NCI-H128 (cell line): Measurements from ENCODE around the gene RPH3AL.
"Not testable (repeated sequence)": the region's sequence is repeated elsewhere in the genome, so short reads cannot be mapped to it uniquely, and the experiment has no call there.

Experiments
- DNase-seq: peaks from one replicate; lab custom pipeline; 2025; ENCODE audit not compliant: unreplicated experiment; lab: John Stamatoyannopoulos, UW

The RPH3AL gene

DNA sequence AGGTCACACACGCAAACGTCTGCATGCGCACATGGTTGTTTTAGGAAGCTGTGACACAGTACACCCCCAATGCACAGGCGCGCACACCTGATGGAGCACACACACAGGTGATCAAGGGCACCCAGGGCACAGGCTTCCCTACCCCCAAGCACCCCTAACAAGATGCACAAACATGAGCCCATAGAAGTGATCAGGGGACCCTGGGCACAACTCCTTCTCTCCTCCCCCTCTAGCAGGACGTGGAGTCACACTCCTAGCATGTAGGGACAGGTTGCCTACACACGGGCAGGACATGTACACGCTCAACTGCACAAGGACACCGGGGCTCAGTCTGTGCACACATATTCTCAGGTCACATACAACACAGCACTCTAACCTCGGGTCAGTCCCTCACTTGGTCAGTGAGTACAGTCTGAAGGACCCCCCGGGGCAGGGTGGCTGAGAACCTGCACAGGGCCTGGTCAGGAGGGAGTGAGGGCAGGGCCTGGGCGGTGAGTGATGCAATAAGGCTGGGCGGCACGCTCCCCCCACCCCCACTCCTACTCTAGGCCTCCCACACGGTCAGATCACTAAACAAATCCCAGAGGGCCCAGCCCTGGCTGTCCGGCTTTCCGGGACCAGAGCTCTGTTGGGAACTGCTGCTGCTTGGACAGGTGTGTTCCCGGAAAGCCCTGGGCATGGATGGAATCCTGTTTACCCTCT lies 170.4 kb downstream of the RPH3AL start:
- DNase-seq: no peak

- DNase-seq: no peak
Observed at GRCh38 chr17:181245-182049, 171.2 kb downstream of the RPH3AL start, which contains the start of gene DOC2B. Gene DOC2B (minus strand): TSS chr17:181650. CDS start chr17:181479, 171 bp downstream.

GRCh38 chr17:180381-181244 lies 172.0 kb downstream of the RPH3AL start:
- no peak for DNase-seq

GRCh38 chr17:179781-180380 lies 172.7 kb downstream of the RPH3AL start:
- no peak for DNase-seq

- no peak for DNase-seq
Observed at GRCh38 chr17:179066-179432, 173.6 kb downstream of the RPH3AL start.

DNA sequence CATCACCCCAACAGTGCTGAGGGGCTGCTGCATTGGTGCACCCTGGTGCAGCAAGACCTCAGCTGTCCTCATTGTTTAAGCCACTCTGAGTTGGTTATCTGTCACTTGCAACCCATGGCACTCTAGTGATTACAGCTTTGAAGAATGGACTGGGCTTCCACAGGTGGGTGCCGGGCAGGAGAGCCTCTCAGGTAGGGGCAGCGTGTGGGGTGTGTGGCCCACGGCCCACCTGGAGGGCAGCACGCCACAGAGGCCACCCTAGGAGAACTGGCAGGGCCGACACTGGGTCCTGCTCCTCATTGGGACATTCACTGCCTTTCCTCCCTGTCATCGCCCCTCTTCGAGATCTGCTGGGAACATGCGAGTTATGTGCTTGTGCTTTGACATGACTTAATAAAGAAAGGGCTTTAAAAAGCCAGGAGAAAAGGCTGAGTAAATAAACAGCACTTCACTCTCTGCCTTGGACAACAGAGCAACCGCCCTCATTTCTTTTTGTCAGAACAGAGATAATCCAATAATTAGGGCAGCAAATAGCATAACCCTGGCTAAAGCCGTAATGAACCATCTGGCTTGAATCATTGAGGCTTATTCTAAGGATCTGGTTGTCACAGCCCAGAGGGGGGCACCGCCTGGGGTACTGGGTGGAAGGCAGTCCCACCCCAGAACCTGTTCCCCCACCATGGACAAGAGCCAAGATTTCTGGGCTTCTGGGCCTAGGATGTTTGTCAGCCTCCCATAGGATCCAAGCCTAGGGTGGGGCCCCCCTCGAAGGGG lies 174.1 kb downstream of the RPH3AL start:
- no peak for DNase-seq

DNA sequence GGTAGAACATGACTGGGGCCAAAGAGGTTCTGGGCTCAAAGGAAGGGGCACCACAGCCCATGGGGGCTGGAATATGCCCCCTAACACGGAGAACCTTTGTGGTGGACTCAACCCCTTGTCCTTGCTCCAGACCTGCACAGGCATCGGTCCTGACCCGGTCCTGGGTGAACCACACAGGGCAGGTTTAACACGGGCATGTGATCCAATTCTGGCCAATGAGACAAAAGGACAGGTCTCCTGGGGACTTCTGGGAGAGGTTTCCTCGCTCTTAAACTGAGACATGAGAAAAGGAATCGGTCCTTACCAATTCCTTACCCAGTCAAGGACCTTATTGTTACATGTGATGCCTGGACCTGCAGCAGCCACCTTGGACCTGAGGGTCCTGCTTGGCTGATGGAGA lies 174.8 kb downstream of the RPH3AL start:
- no peak for DNase-seq

- no peak for DNase-seq
Observed at GRCh38 chr17:177155-177554, 175.5 kb downstream of the RPH3AL start.

DNA sequence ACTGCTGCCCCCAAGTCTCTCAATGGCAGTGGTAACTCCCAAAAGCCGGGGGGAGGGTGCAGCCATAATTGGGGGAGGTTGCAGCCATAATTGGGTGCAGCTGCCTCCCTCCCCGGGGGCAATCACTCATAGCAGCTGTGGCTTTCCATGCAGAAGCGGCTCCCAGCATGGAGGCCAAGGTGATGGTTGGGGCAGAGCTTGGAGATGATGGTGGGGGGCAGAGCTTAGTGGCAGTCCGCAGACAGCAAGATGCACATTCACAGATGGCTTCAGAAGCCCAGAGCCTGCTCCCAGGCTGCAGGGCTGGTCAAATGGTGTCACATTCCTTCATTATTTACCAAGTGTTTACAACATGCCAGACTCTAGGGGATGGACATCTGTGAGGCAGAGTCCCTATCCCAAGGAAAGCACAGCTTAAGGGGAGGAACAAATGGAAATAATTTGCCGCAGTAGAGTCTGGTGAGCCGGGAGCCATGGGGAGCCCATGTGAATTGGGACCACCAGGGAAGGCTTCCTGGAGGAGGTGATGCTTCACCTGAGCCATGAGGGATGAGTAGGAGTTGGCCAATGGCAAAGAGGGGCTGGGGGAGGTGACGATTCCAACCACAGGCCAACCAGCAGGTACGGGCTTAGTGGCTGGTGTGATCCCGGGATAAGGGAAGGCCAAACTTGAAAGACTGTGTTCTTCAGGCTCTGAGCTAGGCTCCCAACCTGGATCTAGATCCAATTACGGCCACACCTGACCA lies 179.3 kb downstream of the RPH3AL start:
- DNase-seq: no peak

DNA sequence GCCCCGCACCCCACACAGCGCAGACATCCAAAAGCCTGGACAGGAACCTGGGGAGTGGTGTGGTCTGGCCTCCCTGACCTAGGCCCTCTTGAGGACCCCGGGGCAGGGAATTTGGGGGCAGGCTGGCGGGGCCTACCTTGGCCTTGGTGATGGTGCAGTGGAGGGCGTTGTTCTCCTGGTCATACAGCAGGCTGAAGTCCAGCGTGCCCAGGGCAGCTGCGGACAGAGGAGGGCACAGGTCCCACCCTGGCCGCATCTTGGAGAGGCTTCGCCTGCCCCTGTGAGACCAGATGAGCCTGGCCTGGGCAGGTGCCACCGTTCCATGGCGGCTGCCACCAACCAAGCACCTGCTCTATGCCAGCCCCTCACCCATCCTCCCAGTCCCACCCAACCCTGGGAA lies 180.2 kb downstream of the RPH3AL start:
- DNase-seq: no peak

DNA sequence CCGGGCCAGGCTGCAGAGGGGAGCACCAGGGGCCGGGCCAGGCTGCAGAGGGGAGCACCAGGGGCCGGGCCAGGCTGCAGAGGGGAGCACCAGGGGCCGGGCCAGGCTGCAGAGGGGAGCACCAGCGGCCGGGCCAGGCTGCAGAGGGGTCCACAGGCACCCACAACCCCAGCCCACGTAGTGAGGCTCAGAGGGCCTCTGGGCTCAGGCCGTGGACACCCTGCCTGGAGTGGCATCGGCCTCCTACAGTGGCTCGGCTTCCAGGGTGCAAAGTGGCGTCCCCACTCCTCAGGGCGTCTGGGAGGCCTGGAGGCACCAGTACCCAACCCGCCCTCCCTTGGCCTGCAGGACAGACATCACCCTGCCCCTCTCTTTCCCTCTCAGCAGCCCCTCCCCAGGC lies 180.7 kb downstream of the RPH3AL start:
- DNase-seq: no peak

DNA sequence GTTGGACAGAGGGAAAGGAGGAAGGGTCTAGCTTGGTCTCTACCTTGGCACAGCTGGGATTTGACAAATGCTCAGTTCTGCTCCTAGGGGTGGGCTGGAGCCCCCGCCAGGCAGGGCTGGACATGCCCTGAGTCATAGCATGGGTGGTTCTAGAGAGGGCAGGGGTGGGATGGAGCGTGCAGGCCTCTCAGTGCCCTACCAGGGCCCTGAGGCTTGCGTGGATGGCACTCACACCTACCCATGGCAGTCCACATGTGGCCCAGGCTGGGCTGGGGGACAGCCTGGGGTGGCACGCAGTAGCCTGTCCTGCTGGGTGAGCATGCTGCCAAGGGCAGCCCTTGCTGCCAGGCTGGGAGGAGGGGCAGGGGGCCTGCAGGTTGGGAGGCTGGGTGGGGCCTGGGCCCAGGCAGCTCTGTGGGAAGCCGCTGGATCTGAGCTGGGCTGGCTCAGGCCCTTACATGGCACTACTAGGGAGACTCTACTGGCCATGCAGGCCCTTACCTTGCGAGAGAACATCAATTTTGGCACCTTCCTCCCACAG lies 182.4 kb downstream of the RPH3AL start:
- DNase-seq: no peak

GRCh38 chr17:168614-169013 lies 184.0 kb downstream of the RPH3AL start:
- DNase-seq: not testable (repeated sequence)

GRCh38 chr17:165939-166338 lies 186.7 kb downstream of the RPH3AL start:
- no peak for DNase-seq

DNA sequence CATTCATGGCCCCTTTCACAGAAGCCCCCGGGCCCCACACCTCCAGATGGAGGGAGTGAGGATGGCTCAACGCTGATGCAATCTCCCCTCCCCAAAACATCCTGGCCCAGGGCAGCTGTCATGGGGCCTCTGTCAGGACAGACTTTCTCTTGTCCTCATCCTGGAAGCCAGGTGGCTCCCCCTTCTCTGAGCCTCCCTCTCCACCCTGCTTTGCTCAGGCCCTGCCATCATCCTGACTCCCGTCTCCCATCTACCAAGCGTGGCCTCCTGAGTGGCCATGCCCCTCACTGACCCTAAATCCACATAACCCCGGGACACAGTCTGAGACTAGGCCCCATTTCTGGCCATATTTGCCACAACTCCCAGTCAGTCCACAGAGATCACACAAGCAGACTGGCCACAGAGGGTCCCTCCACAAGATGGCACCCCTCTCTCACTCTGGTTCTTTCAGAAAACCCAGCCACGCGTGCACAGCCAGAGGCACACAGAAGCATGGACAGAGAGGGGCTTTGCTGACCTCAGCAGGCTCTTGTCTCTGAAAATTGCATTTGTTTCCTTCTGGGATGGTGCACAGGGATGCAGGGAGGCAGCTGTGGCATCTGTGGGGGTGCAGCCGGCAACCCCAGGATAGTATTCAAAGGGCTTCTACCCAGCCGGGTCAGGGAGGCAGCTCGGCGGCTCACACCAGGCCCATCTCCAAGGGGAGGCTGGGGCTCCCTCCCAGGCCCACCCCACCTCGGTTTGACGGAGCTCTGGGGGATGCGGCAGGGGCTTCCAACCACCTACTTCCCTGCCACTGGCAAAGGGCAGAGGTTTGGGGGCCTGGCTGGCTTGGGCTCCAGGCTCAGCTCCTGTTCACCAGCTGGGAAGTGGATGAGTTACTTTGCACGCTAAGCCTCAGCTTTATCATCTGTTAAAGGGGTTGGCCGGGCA lies 188.0 kb downstream of the RPH3AL start:
- DNase-seq: no peak

- no peak for DNase-seq
Observed at GRCh38 chr17:163514-164098, 189.0 kb downstream of the RPH3AL start.

DNA sequence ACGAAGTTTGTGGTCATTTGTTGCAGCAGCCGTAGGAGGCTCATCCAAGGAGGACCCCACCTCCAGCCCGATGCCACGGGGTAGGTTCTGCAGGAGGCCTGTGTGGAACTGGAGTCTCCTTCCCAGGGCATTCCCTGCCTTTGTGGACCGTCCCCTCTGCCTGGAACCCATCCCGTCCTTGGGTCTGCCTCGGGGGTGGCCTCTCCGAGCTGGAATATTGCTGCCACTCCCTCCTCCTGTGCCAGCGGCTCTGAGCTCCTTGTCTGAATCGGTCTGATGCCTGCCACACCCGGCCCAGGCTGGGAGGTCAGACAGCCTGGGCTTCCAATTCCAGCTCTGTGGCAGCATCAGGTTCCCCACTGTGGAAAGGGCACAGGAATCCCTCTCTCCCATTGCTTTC lies 189.9 kb downstream of the RPH3AL start:
- no peak for DNase-seq
